WTC11 (cell line): ENCODE data around the gene CRK.

Experiments
- CREB1 ChIP-seq: sonication (generic); formaldehyde crosslinking; IDR thresholded peaks from 2 replicates; pipeline ENCODE4 v1.8.0; 2023; ENCODE audit warnings: mild to moderate bottlenecking, missing genetic modification reagents
- TCF7 ChIP-seq: sonication (generic); formaldehyde crosslinking; IDR thresholded peaks from 2 replicates; pipeline ENCODE4 v1.8.0; 2022; ENCODE audit warnings: mild to moderate bottlenecking, low read depth, missing genetic modification reagents, moderate library complexity
- ZNF671 ChIP-seq: fragments of 250-450 bp; sonication (Bioruptor Pico); IDR thresholded peaks from 2 replicates; pipeline ENCODE4 v1.8.0; 2021; ENCODE audit warnings: mild to moderate bottlenecking
- TF ChIP-seq, protein P1 (sequence below): fragments of 200-600 bp; IDR thresholded peaks from 2 replicates; pipeline ENCODE4 v1.8.0; 2022; ENCODE audit warnings: antibody characterized with exemption
- TF ChIP-seq, protein P2 (sequence below): fragments of 250-450 bp; sonication (Bioruptor Pico); IDR thresholded peaks from 2 replicates; pipeline ENCODE4 v2.1.2; 2022; ENCODE audit warnings: mild to moderate bottlenecking, moderate library complexity
- TF ChIP-seq, protein P3 (sequence below): sonication (generic); formaldehyde crosslinking; conservative IDR thresholded peaks from 2 replicates; pipeline ENCODE4 v1.8.1; 2022; ENCODE audit warnings: mild to moderate bottlenecking, missing genetic modification reagents

DNA sequence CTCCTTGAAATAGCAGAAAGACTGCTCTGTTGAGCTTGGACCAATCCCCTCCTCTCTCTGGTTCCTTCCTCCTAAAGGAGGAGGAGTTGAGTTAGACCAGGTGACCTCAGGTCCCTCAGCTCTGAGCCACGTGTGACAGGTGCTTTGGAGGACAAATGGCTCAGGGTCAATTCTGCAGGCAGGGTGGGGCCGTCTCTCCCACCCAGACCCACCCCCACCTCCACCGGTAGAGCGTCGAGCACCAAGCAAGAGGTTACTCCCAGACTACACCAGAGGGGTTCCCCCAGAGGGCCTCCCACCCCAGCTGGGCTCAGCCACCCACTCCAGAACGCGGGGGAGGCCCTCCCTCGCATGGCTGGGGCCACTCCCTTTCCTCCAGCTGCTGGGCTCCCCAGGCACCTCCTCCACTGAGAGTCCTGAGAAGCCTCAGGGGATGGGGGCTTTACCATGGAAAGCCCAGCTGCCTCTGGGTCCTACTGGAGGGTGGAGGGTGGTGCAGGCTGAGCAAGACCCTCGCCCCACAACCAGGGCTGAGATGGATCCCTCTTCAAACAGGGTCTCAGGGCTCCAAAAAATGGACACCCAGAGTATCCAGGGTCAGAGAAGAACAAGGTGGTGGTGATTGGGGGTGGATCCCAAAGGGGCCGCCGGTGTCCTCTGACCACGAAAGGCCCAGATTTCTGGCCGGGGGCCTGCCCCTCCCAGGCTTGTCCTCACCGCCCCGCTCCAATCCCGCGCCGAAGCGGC lies 28.8 kb upstream of the CRK start:
- TF ChIP-seq, protein P1, sequence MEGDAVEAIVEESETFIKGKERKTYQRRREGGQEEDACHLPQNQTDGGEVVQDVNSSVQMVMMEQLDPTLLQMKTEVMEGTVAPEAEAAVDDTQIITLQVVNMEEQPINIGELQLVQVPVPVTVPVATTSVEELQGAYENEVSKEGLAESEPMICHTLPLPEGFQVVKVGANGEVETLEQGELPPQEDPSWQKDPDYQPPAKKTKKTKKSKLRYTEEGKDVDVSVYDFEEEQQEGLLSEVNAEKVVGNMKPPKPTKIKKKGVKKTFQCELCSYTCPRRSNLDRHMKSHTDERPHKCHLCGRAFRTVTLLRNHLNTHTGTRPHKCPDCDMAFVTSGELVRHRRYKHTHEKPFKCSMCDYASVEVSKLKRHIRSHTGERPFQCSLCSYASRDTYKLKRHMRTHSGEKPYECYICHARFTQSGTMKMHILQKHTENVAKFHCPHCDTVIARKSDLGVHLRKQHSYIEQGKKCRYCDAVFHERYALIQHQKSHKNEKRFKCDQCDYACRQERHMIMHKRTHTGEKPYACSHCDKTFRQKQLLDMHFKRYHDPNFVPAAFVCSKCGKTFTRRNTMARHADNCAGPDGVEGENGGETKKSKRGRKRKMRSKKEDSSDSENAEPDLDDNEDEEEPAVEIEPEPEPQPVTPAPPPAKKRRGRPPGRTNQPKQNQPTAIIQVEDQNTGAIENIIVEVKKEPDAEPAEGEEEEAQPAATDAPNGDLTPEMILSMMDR, result no peak
- TF ChIP-seq, protein P2, sequence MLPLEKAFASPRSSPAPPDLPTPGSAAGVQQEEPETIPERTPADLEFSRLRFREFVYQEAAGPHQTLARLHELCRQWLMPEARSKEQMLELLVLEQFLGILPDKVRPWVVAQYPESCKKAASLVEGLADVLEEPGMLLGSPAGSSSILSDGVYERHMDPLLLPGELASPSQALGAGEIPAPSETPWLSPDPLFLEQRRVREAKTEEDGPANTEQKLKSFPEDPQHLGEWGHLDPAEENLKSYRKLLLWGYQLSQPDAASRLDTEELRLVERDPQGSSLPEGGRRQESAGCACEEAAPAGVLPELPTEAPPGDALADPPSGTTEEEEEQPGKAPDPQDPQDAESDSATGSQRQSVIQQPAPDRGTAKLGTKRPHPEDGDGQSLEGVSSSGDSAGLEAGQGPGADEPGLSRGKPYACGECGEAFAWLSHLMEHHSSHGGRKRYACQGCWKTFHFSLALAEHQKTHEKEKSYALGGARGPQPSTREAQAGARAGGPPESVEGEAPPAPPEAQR (CRISPR knock-in tag), result no peak
- no peak for TF ChIP-seq TCF7 (CRISPR knock-in tag)
- no peak for TF ChIP-seq ZNF671
- TF ChIP-seq, protein P3, sequence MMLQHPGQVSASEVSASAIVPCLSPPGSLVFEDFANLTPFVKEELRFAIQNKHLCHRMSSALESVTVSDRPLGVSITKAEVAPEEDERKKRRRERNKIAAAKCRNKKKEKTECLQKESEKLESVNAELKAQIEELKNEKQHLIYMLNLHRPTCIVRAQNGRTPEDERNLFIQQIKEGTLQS (CRISPR knock-in tag), result no peak
- no peak for TF ChIP-seq CREB1 (CRISPR knock-in tag)
